22Rv1 (cell line): ENCODE data around the gene USP30.

Experiments used
- ZFX ChIP-seq: fragments of 450-650 bp; IDR thresholded peaks from 2 replicates; pipeline ENCODE4 v1.6.1; 2017; ENCODE audit warnings: antibody characterized with exemption, borderline replicate concordance
- TF ChIP-seq, protein P1 (sequence below): fragments of 450-650 bp; IDR thresholded peaks from 2 replicates; pipeline ENCODE4 v1.5.1; 2017; ENCODE audit warnings: mild to moderate bottlenecking

DNA sequence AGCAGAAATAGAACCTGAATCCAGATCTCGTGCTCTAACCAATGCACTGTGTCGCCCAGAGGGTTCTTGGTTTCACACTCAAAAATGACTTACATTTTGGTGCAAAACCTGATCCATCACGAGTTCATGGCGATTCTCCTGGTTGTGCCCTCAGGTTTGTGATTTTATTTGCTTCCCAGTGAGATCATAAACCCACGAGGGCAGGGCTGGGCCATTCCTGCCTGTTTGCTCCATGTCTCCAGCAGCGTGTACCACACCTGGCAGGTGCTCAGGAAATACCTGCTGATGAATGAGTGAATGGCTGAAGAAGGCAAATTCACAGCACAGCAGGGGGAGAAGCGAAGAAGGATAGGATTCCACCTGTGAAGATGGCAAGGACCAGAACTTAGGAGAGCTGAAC, 73.4 kb downstream of the USP30 start:
- TF ChIP-seq, protein P1, sequence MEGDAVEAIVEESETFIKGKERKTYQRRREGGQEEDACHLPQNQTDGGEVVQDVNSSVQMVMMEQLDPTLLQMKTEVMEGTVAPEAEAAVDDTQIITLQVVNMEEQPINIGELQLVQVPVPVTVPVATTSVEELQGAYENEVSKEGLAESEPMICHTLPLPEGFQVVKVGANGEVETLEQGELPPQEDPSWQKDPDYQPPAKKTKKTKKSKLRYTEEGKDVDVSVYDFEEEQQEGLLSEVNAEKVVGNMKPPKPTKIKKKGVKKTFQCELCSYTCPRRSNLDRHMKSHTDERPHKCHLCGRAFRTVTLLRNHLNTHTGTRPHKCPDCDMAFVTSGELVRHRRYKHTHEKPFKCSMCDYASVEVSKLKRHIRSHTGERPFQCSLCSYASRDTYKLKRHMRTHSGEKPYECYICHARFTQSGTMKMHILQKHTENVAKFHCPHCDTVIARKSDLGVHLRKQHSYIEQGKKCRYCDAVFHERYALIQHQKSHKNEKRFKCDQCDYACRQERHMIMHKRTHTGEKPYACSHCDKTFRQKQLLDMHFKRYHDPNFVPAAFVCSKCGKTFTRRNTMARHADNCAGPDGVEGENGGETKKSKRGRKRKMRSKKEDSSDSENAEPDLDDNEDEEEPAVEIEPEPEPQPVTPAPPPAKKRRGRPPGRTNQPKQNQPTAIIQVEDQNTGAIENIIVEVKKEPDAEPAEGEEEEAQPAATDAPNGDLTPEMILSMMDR = no peak
- TF ChIP-seq ZFX = no peak
